Measurements from ENCODE around the gene TVP23C.
"Not testable (repeated sequence)": the region's sequence is repeated elsewhere in the genome, so short reads cannot be mapped to it uniquely, and the experiment has no call there.

TVP23C gene

DNA sequence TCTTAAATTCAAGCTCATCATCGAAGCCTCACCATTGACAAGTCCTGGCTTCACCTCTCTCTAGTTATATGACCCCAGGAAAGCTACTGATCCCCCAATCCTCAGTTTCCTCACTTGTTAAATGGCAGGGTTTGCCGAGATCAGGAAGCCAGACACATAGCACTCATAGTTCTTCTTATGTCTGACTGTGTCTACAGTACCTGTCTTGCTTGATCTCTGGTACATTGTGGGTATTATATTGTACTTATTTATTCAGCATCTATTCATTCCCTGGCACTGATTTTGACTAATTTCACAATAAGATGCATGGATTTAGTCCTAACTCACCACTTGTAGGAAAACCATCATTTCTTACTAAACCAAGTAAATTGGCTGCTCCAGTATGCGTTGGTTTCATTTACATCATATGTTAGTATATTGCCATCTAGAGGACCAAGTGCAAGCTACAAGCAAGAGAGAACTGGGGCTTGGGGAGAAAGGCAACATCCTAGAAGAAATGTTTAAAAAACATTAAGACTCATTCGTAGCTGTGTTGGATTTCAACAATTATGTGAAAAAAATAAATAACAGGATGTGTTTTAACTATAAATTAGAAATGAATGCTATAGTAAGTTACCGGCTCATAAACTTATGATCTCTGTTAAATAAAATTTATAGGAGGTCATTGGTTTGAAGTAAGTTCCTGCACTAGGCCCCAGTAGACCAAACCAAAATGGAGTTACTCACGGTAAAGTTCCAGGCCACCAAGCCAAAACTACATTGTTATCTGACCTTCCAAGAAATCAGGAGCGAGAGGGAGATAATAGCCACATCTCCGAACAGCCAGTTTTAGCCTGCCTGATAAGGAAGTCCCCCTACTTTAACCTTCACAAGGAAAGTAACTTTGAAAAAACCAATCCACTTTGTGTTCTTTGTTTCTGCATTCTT, 36.7 kb downstream of the TVP23C start:
- DNase-seq (ENCODE audit: low read depth in 2 of 2) = not testable (repeated sequence)

GRCh38 chr17:15524990-15525985, 38.0 kb downstream of the TVP23C start:
- not testable (repeated sequence) for DNase-seq (ENCODE audit: low read depth in 2 of 2)

- no peak for DNase-seq (ENCODE audit: low read depth in 2 of 2)
Observed at GRCh38 chr17:15516150-15516549, 47.1 kb downstream of the TVP23C start.

GRCh38 chr17:15514469-15514868, 48.8 kb downstream of the TVP23C start:
- DNase-seq (ENCODE audit: low read depth in 2 of 2) = no peak

DNA sequence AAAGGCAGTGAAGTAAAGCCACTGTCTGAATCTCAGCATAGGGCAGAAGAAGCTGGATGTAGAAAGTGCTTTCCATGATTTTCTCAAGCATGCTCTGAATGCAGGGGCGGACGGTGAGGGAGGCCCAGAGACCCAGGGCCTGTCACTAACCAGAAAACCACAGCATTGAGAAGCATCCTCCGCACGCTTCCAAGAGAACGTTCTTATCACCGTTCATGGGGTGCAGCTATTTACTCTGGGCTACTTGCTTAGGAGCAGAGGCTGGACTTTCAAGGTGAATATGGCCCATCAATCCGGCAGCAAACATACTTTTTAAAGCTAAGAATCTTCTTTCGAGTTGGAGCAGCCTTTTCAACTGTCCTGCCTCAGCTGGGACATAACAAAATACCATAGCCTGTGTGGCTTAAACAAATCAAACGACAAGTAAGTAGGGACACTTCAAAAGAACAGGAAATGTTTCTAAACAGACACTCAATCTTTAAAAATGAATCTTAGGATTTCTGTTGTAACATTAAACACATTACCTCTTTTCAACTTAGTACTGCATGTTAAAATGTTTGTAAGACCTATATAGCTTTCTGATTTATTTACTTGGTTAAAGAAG, 49.3 kb downstream of the TVP23C start:
- no peak for DNase-seq (ENCODE audit: low read depth in 2 of 2)

DNA sequence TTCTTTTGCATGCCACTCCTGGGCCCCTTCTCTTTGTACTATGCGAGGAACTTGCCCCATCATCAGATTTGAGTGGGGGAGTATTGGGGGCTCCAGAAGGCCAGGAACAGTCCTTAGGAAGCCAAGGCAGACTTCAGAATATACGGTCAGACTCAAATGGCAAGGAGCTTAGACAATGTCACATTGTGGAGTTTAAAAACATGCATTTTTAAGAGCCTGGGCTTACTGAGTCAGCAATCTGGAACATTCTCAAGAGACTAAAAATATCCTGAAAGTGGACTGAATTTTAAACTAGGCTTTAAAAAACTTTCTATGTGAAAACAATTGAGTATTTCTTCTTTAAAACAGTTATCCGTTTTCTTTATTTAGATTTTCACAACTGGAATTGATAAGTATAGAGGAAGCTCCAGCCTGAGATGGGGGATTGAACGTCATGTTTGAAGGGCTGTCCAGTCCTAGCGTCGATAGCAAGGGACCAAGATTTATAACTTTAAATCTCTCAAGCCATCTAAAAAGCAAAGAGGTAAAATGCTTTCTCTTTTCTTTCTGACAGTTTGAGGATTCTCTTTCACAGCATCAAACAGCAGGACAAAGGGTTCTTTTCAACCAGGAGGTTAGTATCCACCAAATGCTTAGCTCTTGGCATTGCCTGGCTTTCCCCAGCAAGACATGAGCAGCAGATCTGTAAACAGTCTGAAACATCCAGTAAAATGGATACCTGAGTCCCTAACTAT, 50.1 kb downstream of the TVP23C start:
- DNase-seq (ENCODE audit: low read depth in 2 of 2) = no peak

DNA sequence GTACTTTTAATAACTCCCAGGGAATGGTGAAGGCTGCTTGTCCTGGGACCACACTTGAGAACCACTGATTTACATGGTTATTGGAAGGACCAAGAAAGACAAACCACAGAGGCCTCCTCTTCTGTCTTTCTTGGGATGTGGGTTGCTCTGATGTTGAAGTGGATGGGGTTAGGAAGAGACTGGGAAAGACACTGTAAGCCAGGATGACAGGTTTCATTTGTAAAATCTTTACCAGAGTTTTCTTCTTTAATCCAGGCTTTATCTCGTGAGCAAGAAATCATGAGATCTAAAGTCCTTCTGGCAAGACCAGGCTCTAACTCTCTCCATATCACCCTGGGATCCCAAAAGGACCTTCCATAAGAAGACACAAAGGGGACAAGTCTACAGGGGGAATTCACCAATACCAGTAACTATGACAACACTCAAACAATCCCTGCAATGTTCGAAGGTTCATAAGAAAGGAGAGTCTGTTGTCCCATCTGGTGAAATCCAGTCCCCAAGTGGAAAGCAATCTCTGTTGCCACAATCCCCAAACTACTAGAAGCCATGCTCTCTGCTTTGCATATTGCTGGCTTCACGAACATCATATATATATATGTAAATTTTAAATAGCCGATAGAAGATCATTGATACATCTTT, 51.1 kb downstream of the TVP23C start:
- DNase-seq (ENCODE audit: low read depth in 2 of 2) = no peak

DNA sequence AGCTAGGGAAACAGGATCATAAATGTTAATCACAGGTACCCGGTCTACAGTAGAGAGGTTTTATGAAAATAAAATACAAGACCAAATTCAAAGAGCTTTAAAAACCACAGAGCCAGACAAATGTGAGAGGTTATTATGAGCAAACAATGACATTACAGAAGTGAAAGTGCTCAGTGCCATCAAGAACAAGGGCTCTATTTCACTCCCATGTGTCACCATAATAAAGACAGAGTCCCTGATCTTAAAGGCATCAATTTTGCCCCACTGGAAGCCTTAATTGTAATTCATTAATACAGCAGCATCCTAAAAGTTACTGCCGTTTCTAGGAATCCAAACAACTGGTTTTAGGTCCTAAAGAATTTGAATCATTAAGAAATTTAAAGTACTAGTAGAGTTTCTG, 52.1 kb downstream of the TVP23C start:
- DNase-seq (ENCODE audit: low read depth in 2 of 2) = no peak

DNA sequence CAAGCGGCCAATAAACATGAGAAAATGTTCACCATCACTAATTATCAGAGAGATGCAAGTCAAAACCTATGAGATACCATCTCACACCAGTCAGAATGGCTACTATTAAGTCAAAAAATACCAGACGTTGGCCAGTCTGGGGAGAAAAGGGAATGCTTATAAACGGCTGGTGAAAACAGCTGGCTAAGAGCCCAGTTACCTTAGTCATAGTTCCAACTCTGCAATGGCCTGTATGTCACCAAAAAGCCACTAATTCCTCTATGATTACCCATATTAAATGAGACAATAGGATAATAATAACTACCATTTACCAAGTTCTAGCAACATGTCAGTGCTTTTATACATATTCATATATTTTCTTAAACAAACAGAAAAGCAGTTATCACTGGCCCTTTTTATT, 52.9 kb downstream of the TVP23C start:
- DNase-seq (ENCODE audit: low read depth in 2 of 2) = no peak

GRCh38 chr17:15509095-15509494, 54.2 kb downstream of the TVP23C start:
- no peak for DNase-seq (ENCODE audit: low read depth in 2 of 2)

- no peak for DNase-seq (ENCODE audit: low read depth in 2 of 2)
Observed at GRCh38 chr17:15508466-15508865, 54.8 kb downstream of the TVP23C start.

DNA sequence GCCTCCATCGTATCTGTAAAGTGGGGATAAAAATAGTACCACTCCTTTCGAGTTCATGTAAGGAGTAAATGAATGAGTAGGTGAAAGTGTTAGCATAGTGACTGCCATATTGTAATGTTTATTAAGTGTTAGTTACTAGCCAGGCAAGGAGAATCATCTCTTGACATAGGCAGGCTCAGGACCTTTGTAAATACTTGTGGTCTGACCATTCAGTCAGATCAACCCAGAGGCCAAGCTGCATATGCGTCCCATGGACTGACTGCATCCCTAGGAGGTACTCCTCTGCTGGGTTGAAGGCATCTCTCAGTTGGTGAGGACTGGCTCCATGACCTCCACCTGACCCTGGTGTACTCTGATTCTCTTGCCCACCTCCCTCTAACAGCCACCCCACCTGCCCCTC, 55.4 kb downstream of the TVP23C start:
- DNase-seq (ENCODE audit: low read depth in 2 of 2) = no peak

DNA sequence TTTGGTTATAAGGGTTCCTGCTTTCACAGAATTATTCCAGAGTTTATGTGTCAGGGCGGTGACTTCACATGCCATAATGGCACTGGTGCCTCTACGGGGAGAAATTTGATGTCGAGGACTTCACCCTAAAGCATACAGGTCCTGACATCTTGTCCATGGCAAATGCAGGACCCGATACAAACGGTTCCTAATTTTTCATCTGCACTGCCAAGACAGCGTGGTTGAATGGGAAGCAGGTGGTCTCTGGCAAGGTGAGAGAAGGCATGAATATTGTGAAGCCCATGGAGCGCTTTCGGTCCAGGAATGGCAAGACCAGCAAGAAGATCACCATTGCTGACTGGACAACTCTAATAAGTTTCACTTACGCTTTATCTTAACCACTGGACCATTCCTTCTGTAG, 56.3 kb downstream of the TVP23C start:
- DNase-seq (ENCODE audit: low read depth in 2 of 2) = no peak

DNA sequence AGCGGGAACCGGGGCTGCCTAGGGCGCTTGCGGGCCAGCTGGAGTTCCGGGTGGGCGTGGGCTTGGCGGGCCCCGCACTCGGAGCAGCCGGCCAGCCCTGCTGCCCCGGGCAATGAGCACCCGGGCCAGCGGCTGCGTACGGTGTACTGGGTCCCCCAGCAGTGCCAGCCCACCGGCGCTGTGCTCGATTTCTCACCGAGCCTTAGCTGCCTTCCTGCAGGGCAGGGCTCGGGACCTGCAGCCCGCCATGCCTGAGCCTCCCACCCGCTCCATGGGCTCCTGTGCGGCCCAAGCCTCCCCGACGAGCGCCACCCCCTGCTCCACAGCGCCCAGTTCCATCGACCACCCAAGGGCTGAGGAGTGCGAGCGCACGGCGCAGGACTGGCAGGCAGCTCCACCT, 57.6 kb downstream of the TVP23C start:
- not testable (repeated sequence) for DNase-seq (ENCODE audit: low read depth in 2 of 2)

DNA sequence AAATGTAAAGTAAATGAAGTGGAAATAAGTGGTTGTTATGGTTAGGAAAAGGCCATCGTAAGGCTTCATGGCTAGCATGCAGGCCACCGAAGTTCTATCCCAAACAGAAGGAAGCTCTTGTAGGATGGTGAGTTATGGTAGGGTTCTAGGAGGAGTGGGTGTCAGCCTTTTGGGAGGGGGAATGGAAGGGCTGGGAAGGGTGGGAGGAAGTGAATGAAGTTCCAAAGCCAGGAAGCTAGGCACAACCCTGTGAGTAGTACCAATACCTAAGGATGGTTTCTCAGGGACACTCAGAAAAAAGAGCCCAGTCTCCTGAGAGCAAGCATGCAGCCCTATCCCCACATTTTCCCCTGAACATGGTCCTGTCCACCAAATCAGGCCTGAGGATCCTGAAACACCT, 59.6 kb downstream of the TVP23C start:
- DNase-seq (ENCODE audit: low read depth in 2 of 2) = no peak

DNA sequence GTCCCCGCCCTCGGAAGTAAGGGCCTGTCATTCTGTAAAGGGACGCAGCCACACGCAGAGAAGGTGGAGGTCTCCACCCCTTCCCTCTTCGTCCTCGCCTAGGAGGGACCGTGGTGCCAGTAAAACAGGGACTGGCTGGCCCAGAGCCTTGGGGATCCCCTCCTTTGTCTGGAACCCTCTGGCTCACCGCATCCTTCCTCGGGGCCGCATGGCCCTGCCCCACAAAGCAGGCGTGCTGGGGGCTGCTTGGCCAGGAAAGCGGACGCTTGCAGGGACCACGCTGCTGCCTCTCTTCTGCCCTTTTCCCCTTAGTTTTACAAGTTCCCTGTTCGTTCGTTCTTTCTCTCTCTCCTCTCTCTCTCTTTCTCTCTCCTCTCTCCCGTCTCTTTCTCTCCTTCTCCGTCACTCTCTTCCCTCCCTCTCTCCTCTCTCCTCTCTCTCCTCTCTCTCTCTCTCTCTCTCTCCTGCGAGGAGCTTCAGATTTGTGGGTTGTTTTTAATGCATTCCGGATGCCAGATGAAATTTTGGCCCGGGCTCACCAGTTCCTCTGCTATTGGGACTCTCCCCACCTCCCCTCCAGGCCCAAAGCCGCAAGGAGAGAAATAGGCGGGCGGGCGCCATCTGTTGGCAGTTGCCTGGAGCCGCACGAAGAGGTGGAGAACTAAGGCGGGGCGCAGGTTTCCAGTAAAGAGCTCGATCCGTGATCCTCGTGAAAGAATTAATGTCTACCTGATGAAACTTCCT, 60.7 kb downstream of the TVP23C start:
- peak; percentile 62 to 67 for DNase-seq (ENCODE audit: low read depth in 2 of 2)

DNA sequence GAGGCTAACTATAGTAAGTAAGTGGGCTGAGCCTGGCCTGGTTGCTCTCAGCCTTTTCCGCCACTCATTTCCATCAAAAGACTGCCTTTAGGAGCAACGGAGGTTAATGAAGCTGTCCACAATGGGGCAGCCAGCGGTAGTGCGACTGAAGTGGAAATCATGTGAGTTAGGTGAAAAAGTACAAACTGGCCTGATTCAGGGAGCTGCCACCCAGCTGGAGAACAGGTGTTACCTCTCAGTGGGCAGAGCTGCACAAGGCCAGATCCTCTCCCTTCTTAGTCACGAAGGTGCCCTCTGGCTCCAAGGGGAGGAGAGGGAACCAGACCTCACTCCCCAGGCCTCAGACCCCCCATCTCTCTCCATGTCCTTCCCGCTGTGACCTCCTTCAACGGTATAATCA, 61.5 kb downstream of the TVP23C start:
- DNase-seq (ENCODE audit: low read depth in 2 of 2) = no peak

DNA sequence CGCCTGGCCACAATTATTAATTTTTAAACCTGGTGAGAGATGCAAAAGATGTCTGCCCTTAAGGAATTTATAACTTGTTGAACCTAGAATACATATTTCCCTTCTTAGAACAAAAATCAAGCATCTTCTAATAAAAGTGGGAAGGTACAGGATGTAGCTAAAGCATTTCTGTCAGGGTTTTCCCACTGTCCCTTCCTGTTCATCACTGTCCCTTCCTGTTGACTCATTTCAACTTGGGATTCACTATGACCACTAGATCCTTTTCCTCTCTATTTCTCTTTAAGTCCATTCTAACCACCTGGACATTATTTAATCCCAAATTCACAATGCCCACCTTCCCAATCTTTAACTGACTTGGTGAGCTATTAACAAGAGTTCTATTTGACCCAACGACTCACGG, 62.0 kb downstream of the TVP23C start:
- DNase-seq (ENCODE audit: low read depth in 2 of 2) = no peak

DNA sequence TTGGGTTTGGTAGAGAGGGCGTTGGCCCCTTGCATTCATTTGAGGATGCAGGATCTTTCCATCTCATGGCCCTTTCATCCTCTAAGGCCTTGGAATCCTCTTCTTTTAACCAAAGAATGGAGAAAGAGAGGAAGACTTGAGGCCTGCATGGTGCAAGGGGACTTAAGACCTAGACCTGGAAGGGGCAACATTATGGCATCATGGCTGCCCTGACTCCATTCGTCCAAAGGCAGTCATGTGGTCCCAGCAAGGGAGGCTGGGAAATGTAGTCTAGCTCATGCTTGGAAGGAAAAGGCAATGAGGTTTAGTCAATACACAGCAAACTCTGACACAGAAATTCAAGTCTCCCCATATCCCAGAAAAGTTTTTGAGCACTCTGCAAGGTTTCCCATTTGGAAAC, 65.2 kb downstream of the TVP23C start:
- no peak for DNase-seq (ENCODE audit: low read depth in 2 of 2)

Data from stimulated activated CD8-positive, alpha-beta memory T cell treated with anti-CD3 and anti-CD28 coated beads, Interleukin-2, amount 100 ng/mL, for 48 hours (primary cell).